Measurements from ENCODE around the gene TTYH2.

The TTYH2 gene

DNA sequence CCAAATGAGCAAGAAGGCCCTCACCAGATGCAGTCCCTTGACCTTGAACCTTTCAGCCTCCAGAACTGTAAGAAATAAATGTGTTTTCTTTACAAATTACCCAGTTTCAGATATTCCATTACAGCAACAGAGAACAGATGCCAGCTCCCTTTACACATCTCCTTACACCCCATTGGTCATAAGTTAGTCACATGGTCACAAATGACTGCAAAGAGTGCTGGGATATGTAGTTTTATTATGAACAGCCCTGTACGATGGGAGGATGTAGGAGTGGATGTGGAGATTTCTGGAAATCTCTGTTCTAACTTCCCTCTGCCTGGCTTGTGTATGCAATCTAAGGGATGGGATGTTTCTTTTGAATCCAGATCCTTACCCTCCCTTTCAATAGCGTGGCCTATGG lies 23.2 kb upstream of the TTYH2 start:
- Histone ChIP-seq H3K27me3 (no peaks in the 10 kb centered on the region), H3K36me3 (no peaks in the 10 kb centered on the region), H3K4me3 (ENCODE audit: low read depth, low read length) (peak overlapping the region; percentile 39), H3K4me1 (peaks cover 7% of the 10 kb centered on the region; the same call in 1 of the 2 replicates), H3K9me3 (no peaks in the 10 kb centered on the region)
- DNase-seq = no peak
- no peak for TF ChIP-seq CTCF (IDR thresholded peaks at IDR 0.05; ENCODE audit: low read depth, low read length)

- DNase-seq = no peak
- no peaks in the 10 kb centered on the region for H3K36me3 ChIP-seq
- no peaks in the 10 kb centered on the region for H3K27me3 ChIP-seq
- peaks cover 7% of the 10 kb centered on the region; the same call in 1 of the 2 replicates for H3K4me1 ChIP-seq
- TF ChIP-seq CTCF (IDR thresholded peaks at IDR 0.05; ENCODE audit: low read depth, low read length) = no peak
- no peaks in the 10 kb centered on the region for H3K9me3 ChIP-seq
- no peak overlapping the region for H3K4me3 ChIP-seq (ENCODE audit: low read depth, low read length)
Observed at GRCh38 chr17:74190807-74191406, 22.5 kb upstream of the TTYH2 start.

- peak; percentile 49 for DNase-seq
- TF ChIP-seq CTCF (IDR thresholded peaks at IDR 0.05; ENCODE audit: low read depth, low read length) = no peak
- H3K9me3 ChIP-seq = no peaks in the 10 kb centered on the region
- no peak overlapping the region for H3K4me3 ChIP-seq (ENCODE audit: low read depth, low read length)
- no peaks in the 10 kb centered on the region for H3K36me3 ChIP-seq
- H3K4me1 ChIP-seq = peaks cover 7% of the 10 kb centered on the region; the same call in 1 of the 2 replicates
- H3K27me3 ChIP-seq = no peaks in the 10 kb centered on the region
Observed at GRCh38 chr17:74192950-74193781, 20.2 kb upstream of the TTYH2 start.

DNA sequence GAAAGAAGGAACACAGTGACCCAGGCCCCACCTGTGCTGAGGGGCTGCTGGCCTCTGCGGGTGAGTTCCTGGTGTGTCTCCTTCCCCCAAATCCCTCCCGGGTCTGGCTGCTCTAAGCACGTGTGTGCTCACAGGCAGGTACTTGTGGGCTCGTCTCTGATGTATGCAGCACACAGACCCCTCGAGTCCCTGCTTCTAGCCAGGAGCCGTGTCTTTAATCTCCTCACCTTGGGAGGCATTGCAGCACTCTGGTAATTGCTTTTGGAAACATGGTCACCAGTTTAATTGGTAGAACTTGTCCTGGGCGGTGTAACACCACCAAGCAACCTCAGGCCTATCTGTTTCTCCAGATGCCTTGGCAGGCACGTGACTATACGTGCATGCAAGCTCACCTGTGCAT lies 18.7 kb upstream of the TTYH2 start:
- Histone ChIP-seq H3K36me3 (no peaks in the 10 kb centered on the region), H3K4me1 (peaks cover 6% of the 10 kb centered on the region; the same call in 1 of the 2 replicates), H3K4me3 (ENCODE audit: low read depth, low read length) (no peak overlapping the region), H3K9me3 (no peaks in the 10 kb centered on the region), H3K27me3 (no peaks in the 10 kb centered on the region)
- TF ChIP-seq CTCF (IDR thresholded peaks at IDR 0.05; ENCODE audit: low read depth, low read length) = no peak
- DNase-seq = no peak

- no peaks in the 10 kb centered on the region for H3K36me3 ChIP-seq
- H3K4me1 ChIP-seq = peaks cover 3% of the 10 kb centered on the region; the same call in 1 of the 2 replicates
- H3K9me3 ChIP-seq = no peaks in the 10 kb centered on the region
- no peak overlapping the region for H3K4me3 ChIP-seq (ENCODE audit: low read depth, low read length)
- H3K27me3 ChIP-seq = no peaks in the 10 kb centered on the region
- no peak for DNase-seq
- no peak for TF ChIP-seq CTCF (IDR thresholded peaks at IDR 0.05; ENCODE audit: low read depth, low read length)
Observed at GRCh38 chr17:74196541-74197317, 16.6 kb upstream of the TTYH2 start.
